CD4-positive, alpha-beta T cell (primary cell): ENCODE results near the gene C13orf46. TPM values are rescaled to one million over a fixed set of nuclear protein-coding genes. Genes with fewer than 3 reads are reported as not detected.

Source experiments
- ATAC-seq: fragments of 200-7000 bp; cut with Tn5 transposase; one replicate; pipeline ENCODE4 v1.10.0; 2022; ENCODE audit warnings: mild to moderate bottlenecking; ENCODE audit not compliant: poor library complexity
- CTCF ChIA-PET: fragments of 350-600 bp; sonication (Branson Sonifier 250); formaldehyde crosslinking; loops from one replicate; lab custom pipeline; 2021; ENCODE audit warnings: antibody characterized with exemption, inconsistent platforms; lab: Charles Lee
- POLR2A ChIA-PET: fragments of 350-600 bp; sonication (Branson Sonifier 250); formaldehyde crosslinking; loops from one replicate; lab custom pipeline; 2021; ENCODE audit warnings: antibody characterized with exemption, inconsistent platforms; lab: Charles Lee
- DNase-seq, 14 experiments: peaks; one replicate each; pipeline ENCODE4 v3.0.0-alpha.2; 2013 to 2020; ENCODE audit warnings: mixed read lengths in 2 of 14
- H3K27ac ChIP-seq, 2 donors: one replicate each; pipeline versions ENCODE4 v1.5.1 to v1.7.0; 2013; ENCODE audit warnings: low read length in 2 of 2, low read depth in 1 of 2, mild to moderate bottlenecking in 1 of 2
- H3K27me3 ChIP-seq, 2 experiments: 1 replicate in 1 of 2; 2 replicates in 1 of 2; pipeline versions ENCODE4 v1.6.1 to v1.7.0; 2013; ENCODE audit warnings: low read length in 2 of 2, control low read depth in 1 of 2, mild to moderate bottlenecking in 1 of 2, moderate library complexity in 1 of 2; ENCODE audit not compliant: insufficient read depth in 2 of 2, control insufficient read depth in 1 of 2
- H3K36me3 ChIP-seq: one replicate; pipeline ENCODE4 v1.6.1; 2013; ENCODE audit warnings: low read length, control low read depth; ENCODE audit not compliant: insufficient read depth
- H3K4me1 ChIP-seq: one replicate; pipeline ENCODE4 v1.6.1; 2013; ENCODE audit warnings: low read length, control low read depth; ENCODE audit not compliant: insufficient read depth
- H3K4me3 ChIP-seq: one replicate; pipeline ENCODE4 v1.5.1; 2013; ENCODE audit warnings: mild to moderate bottlenecking, low read length, moderate library complexity
- H3K9me3 ChIP-seq, 2 experiments: 1 replicate in 1 of 2; 2 replicates in 1 of 2; pipeline versions ENCODE4 v1.6.1 to v1.7.0; 2013; ENCODE audit warnings: low read length in 2 of 2, mild to moderate bottlenecking in 2 of 2, control low read depth in 1 of 2, moderate library complexity in 1 of 2; ENCODE audit not compliant: control insufficient read depth in 1 of 2, insufficient read depth in 1 of 2
- H3K27ac Mint-ChIP-seq: one replicate; pipeline ENCODE4 v1.8.0; 2020; ENCODE audit warnings: mixed read lengths
- H3K27me3 Mint-ChIP-seq: one replicate; pipeline ENCODE4 v1.8.0; 2021; ENCODE audit warnings: mixed read lengths
- H3K36me3 Mint-ChIP-seq: one replicate; pipeline ENCODE4 v1.8.0; 2021; ENCODE audit warnings: low read depth, mixed read lengths
- H3K4me1 Mint-ChIP-seq: one replicate; pipeline ENCODE4 v1.8.0; 2021; ENCODE audit warnings: low read depth, mixed read lengths
- H3K4me3 Mint-ChIP-seq: one replicate; pipeline ENCODE4 v1.8.0; 2020; ENCODE audit warnings: mild to moderate bottlenecking, mixed read lengths
- H3K9me3 Mint-ChIP-seq: one replicate; pipeline ENCODE4 v1.8.0; 2020; ENCODE audit warnings: mixed read lengths
- intact Hi-C, 2 experiments: fragments of 100-400 bp; cut with DNase I in 1 of 2; cut with micrococcal nuclease in 1 of 2; formaldehyde crosslinking; loops; one replicate each; pipeline versions ENCODE4 v1.15.1 to v1.9.0; 2023 to 2025; cut with DNase I, micrococcal nuclease
- total RNA-seq, 174 experiments: library from RNA in 2 of 174; stranded (reverse) in 2 of 174; gene quantifications; one replicate each; pipeline ENCODE4 v1.2.3 and lab custom pipeline; 2021 to 2026
- TF ChIP-seq, protein P1 (sequence below): fragments of 200-600 bp; IDR thresholded peaks from one replicate; pipeline ENCODE4 v1.8.0; 2022; ENCODE audit warnings: antibody characterized with exemption, mild to moderate bottlenecking

The C13orf46 gene
- total RNA-seq, 2 experiments from 2014 or later: 19.3 to 19.7 TPM

DNA sequence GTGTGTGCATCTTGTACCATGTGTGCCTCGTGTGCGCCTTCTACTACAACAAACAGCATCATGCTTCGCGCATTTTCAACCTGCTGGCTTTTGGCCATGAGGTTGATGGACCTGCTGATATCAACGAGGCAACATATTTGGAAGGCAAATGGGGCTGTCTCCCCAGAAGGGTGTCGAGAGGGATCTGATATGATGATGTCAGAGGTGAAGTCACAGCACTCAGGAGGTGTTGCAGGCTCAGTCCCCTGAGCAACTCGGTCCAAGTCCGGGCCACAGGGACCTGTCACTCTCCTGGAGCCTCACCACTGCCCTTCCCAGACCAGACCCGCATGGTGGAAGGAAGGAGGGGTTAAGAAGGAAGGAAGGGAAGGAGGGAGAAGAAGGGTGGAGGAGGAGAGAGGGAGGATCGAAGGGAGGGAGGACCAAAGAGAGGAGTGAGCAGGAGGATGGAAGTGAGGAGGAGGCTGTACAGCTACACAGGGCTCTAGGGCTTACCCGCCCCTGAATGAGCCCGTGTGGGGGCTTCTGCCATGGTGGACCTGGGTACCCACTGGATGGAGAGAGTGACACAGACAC is 6.7 kb upstream of the C13orf46 start:
- CTCF ChIA-PET: no interaction called here

DNA sequence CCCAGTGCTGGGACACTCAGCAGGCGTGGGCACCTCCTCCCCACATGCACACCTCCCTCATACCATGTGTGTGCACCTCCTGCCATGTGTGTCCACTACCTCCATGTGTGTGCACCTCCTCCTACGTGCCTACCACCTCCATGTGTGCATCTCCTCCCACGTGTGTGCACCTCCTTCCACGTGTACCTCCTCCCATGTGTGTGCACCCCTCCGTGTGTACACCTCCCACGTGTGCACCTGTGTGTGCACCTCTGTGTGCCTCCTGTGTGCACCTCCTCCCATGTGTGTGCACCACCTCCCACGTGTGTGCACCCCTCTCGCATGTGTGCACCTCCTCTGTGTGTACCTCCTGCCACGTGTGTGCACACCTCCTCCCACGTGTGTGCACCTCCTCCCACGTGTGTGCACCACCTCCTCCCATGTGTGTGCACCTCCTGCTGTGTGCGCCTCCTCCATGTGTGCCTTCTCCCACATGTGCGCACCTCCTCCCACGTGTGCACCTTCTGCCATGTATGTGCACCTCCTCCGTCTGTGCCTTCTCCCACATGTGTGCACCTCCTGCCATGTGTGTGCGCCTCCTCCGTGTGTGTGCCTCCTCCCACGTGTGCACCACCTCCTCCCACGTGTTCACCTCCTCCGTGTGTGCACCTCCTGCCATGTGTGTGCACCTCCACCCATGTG is 6.1 kb upstream of the C13orf46 start:
- peaks cover 82% of the 10 kb centered on the region for H3K36me3 Mint-ChIP-seq
- no peak overlapping the region for H3K4me3 Mint-ChIP-seq

More for the DNA sequence above, 6.7 kb upstream of the C13orf46 start:
- no peak overlapping the region for H3K4me3 Mint-ChIP-seq
- POLR2A ChIA-PET: no interaction called here
- Histone ChIP-seq H3K27me3 (no peaks in the 10 kb centered on the region), H3K27ac (no peak overlapping the region), H3K36me3 (peaks cover 72% of the 10 kb centered on the region), H3K4me3 (no peak overlapping the region), H3K4me1 (no peaks in the 10 kb centered on the region), H3K9me3 (peaks cover 0 to 5% of the 10 kb centered on the region in 2 experiments)
- H3K9me3 Mint-ChIP-seq: no peaks in the 10 kb centered on the region
- TF ChIP-seq, protein P1, sequence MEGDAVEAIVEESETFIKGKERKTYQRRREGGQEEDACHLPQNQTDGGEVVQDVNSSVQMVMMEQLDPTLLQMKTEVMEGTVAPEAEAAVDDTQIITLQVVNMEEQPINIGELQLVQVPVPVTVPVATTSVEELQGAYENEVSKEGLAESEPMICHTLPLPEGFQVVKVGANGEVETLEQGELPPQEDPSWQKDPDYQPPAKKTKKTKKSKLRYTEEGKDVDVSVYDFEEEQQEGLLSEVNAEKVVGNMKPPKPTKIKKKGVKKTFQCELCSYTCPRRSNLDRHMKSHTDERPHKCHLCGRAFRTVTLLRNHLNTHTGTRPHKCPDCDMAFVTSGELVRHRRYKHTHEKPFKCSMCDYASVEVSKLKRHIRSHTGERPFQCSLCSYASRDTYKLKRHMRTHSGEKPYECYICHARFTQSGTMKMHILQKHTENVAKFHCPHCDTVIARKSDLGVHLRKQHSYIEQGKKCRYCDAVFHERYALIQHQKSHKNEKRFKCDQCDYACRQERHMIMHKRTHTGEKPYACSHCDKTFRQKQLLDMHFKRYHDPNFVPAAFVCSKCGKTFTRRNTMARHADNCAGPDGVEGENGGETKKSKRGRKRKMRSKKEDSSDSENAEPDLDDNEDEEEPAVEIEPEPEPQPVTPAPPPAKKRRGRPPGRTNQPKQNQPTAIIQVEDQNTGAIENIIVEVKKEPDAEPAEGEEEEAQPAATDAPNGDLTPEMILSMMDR: no peak
- H3K4me1 Mint-ChIP-seq: no peaks in the 10 kb centered on the region
- H3K27me3 Mint-ChIP-seq: no peaks in the 10 kb centered on the region
- peak overlapping the region; percentile 42 for H3K27ac Mint-ChIP-seq
- intact Hi-C loops: loop anchor here in 1 of 2 experiments (2.0 kb wide), 1 partner anchor 14 kb away; no protein-coding TSS in a partner anchor
- no peak for ATAC-seq
- no peak for DNase-seq
- peaks cover 75% of the 10 kb centered on the region for H3K36me3 Mint-ChIP-seq

DNA sequence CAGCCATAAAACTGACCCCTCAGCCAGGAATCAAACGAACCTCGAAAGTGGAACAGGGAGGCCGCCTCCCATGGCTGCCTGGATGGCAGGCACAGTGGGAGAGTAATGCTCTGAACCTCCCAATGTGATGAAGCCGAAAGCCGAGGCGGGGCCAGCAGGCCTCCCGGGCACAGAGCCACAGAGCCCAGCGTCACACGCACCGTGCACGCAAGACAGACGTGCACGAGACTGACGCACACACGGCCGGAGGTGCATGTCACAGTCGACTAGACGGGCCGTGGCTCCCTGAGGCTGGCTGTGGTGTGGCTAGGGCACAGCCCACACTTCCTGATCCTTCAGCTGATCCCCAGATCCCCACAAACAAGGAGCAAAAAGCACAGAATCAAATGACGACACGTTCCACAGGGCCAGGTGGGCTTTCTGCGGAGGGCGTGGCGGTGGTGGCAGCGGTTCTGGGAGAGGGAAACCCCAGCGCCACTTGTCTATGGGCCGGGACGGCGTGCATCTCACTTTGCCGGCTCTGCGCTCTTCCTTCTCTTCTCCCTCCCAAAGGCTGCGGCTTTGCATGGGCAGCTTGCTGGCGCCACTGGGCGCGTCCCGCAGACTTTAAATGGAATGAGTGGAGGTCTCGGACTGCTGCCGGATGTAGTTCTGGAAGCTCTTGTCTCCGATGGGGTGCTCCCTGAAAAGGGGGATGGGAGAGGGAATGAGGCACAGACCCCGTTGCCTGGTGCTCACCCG is 5.0 kb upstream of the C13orf46 start:
- Histone ChIP-seq H3K4me3 (no peak overlapping the region), H3K9me3 (peaks cover 0 to 5% of the 10 kb centered on the region in 2 experiments), H3K27me3 (no peaks in the 10 kb centered on the region), H3K36me3 (peaks cover 86% of the 10 kb centered on the region), H3K27ac (no peak overlapping the region), H3K4me1 (no peaks in the 10 kb centered on the region)
- Mint-ChIP-seq H3K36me3 (peaks cover 85% of the 10 kb centered on the region), H3K27me3 (no peaks in the 10 kb centered on the region), H3K9me3 (no peaks in the 10 kb centered on the region), H3K27ac (no peak overlapping the region), H3K4me1 (no peaks in the 10 kb centered on the region), H3K4me3 (no peak overlapping the region)
- CTCF ChIA-PET: no interaction called here
- ATAC-seq (no peak), DNase-seq (no peak)
- intact Hi-C loops: no loop called here
- POLR2A ChIA-PET: no interaction called here
- TF ChIP-seq, protein P1: no peak

More for the DNA sequence above, 6.1 kb upstream of the C13orf46 start:
- no peak overlapping the region for H3K4me3 ChIP-seq
- H3K4me1 ChIP-seq: no peaks in the 10 kb centered on the region
- Mint-ChIP-seq H3K4me1 (no peaks in the 10 kb centered on the region), H3K27me3 (no peaks in the 10 kb centered on the region), H3K27ac (peak overlapping the region; percentile 42), H3K9me3 (no peaks in the 10 kb centered on the region)
- CTCF ChIA-PET: no interaction called here
- no peak overlapping the region for H3K27ac ChIP-seq
- H3K27me3 ChIP-seq: no peaks in the 10 kb centered on the region
- H3K36me3 ChIP-seq: peaks cover 79% of the 10 kb centered on the region
- H3K9me3 ChIP-seq: peaks cover 0 to 5% of the 10 kb centered on the region in 2 experiments
- TF ChIP-seq, protein P1: no peak
- POLR2A ChIA-PET: no interaction called here
- intact Hi-C loops: loop anchor here in 1 of 2 experiments (2.0 kb wide), 1 partner anchor 15 kb away; no protein-coding TSS in a partner anchor
- peak; percentile 29 for ATAC-seq
- peak in 1 of 14 experiments; percentile 2 for DNase-seq
